GM21360 (cell line): ENCODE measurements around the gene NT5DC4.

ENCODE experiments used
- ATAC-seq: cut with Tn5 transposase; IDR thresholded peaks from one replicate; pipeline ENCODE4 v1.9.1; 2021; ENCODE audit warnings: mild to moderate bottlenecking, moderate library complexity; ENCODE audit not compliant: unreplicated experiment

The NT5DC4 gene

GRCh38 chr2:112722816-112723546, 2.2 kb downstream of the NT5DC4 start:
- no peak for ATAC-seq

- no peak for ATAC-seq
Observed at GRCh38 chr2:112723547-112723940, 2.7 kb downstream of the NT5DC4 start.

- ATAC-seq: no peak
Observed at GRCh38 chr2:112723995-112724394, 3.2 kb downstream of the NT5DC4 start.

- ATAC-seq: no peak
Observed at GRCh38 chr2:112724591-112725525, 4.0 kb downstream of the NT5DC4 start.

GRCh38 chr2:112725545-112726457, 5.0 kb downstream of the NT5DC4 start:
- ATAC-seq: peak; percentile 42

- ATAC-seq: peak; percentile 68
Observed at GRCh38 chr2:112726487-112727190, 5.8 kb downstream of the NT5DC4 start.

- ATAC-seq: no peak
Observed at GRCh38 chr2:112727276-112728028, 6.6 kb downstream of the NT5DC4 start.

GRCh38 chr2:112728029-112728362, 7.2 kb downstream of the NT5DC4 start:
- no peak for ATAC-seq

GRCh38 chr2:112728378-112729175, 7.8 kb downstream of the NT5DC4 start:
- no peak for ATAC-seq

GRCh38 chr2:112730216-112730615, 9.4 kb downstream of the NT5DC4 start:
- ATAC-seq: no peak

GRCh38 chr2:112730791-112731190, 10.0 kb downstream of the NT5DC4 start:
- no peak for ATAC-seq

GRCh38 chr2:112731479-112731878, 10.7 kb downstream of the NT5DC4 start:
- no peak for ATAC-seq

GRCh38 chr2:112733456-112733855, 12.6 kb downstream of the NT5DC4 start:
- ATAC-seq: no peak

- ATAC-seq: no peak
Observed at GRCh38 chr2:112733871-112734270, 13.1 kb downstream of the NT5DC4 start.

- no peak for ATAC-seq
Observed at GRCh38 chr2:112737542-112738232, 16.9 kb downstream of the NT5DC4 start.

- ATAC-seq: no peak
Observed at GRCh38 chr2:112740527-112740926, 19.7 kb downstream of the NT5DC4 start.

GRCh38 chr2:112749755-112750559, 29.1 kb downstream of the NT5DC4 start:
- ATAC-seq: peak; percentile 59

- ATAC-seq: no peak
Observed at GRCh38 chr2:112750560-112750843, 29.7 kb downstream of the NT5DC4 start.
